Measurements from ENCODE around the gene NLRX1. TPM values are rescaled to one million over a fixed set of nuclear protein-coding genes. Genes with fewer than 3 reads are reported as not detected.
"Not testable (repeated sequence)": the region's sequence is repeated elsewhere in the genome, so short reads cannot be mapped to it uniquely, and the experiment has no call there.

Gene NLRX1
- total RNA-seq, 2 donors from 2014 or later: 13.0 to 14.1 TPM

GRCh38 chr11:119223856-119224255 is 55.3 kb downstream of the NLRX1 start:
- Mint-ChIP-seq H3K9me3 (no peaks in the 10 kb centered on the region), H3K27ac (no peak overlapping the region), H3K27me3 (no peaks in the 10 kb centered on the region), H3K4me1 (ENCODE audit: low read depth in 2 of 2) (peaks cover 21 to 24% of the 10 kb centered on the region in 2 donors), H3K4me3 (no peak overlapping the region), H3K36me3 (no peaks in the 10 kb centered on the region)
- ATAC-seq (no peak), DNase-seq (ENCODE audit: low spot score) (no peak)

GRCh38 chr11:119228535-119229287 is 60.2 kb downstream of the NLRX1 start:
- DNase-seq (ENCODE audit: low spot score); H3K36me3 Mint-ChIP-seq; H3K27me3 Mint-ChIP-seq; H3K9me3 Mint-ChIP-seq; ATAC-seq: not testable (repeated sequence)
- H3K27ac Mint-ChIP-seq: peak overlapping the region; percentile 30 to 36
- peak overlapping the region; percentile 49 for H3K4me3 Mint-ChIP-seq
- peaks cover 28 to 35% of the 10 kb centered on the region in 2 donors for H3K4me1 Mint-ChIP-seq (ENCODE audit: low read depth in 2 of 2)

- Mint-ChIP-seq H3K4me3 (peak overlapping the region; percentile 49), H3K4me1 (ENCODE audit: low read depth in 2 of 2) (peaks cover 25 to 30% of the 10 kb centered on the region in 2 donors), H3K9me3 (no peaks in the 10 kb centered on the region), H3K27me3 (no peaks in the 10 kb centered on the region), H3K36me3 (peaks cover 7% of the 10 kb centered on the region), H3K27ac (peak overlapping the region; percentile 30 to 36)
- DNase-seq (ENCODE audit: low spot score) (no peak), ATAC-seq (no peak)
Observed at GRCh38 chr11:119229288-119229672, 60.8 kb downstream of the NLRX1 start.

GRCh38 chr11:119229741-119230140 is 61.2 kb downstream of the NLRX1 start:
- DNase-seq (ENCODE audit: low spot score) (no peak), ATAC-seq (no peak)
- peaks cover 25 to 27% of the 10 kb centered on the region in 2 donors for H3K4me1 Mint-ChIP-seq (ENCODE audit: low read depth in 2 of 2)
- H3K27ac Mint-ChIP-seq: peak overlapping the region in 1 of 2 donors; percentile 30
- H3K4me3 Mint-ChIP-seq: no peak overlapping the region
- H3K36me3 Mint-ChIP-seq: peaks cover 7% of the 10 kb centered on the region
- no peaks in the 10 kb centered on the region for H3K9me3 Mint-ChIP-seq
- H3K27me3 Mint-ChIP-seq: no peaks in the 10 kb centered on the region

Other genes starting within 250 kb of the NLRX1 start
- 10 to 100 TPM; 33.5 to 62.2 TPM for gene BCL9L, start 242.8 kb upstream of the NLRX1 start, total RNA-seq
- gene UPK2, start 212.4 kb upstream of the NLRX1 start, total RNA-seq: 1 to 10 TPM in 1 of 2 donors, under 1 TPM in 1; 0.64 to 1.1 TPM
- not detected for gene FOXR1, start 197.0 kb upstream of the NLRX1 start, total RNA-seq
- gene CENATAC, start 170.6 kb upstream of the NLRX1 start, total RNA-seq: 10 to 100 TPM; 53.4 to 97.8 TPM
- 100 to 1,000 TPM; 711 to 875 TPM for gene RPS25, start 150.4 kb upstream of the NLRX1 start, total RNA-seq
- gene TRAPPC4, start 150.0 kb upstream of the NLRX1 start, total RNA-seq: 10 to 100 TPM; 76.3 to 82.3 TPM
- 10 to 100 TPM; 20.3 to 32.6 TPM for gene SLC37A4, start 137.8 kb upstream of the NLRX1 start, total RNA-seq
- gene HYOU1, start 111.5 kb upstream of the NLRX1 start, total RNA-seq: 100 to 1,000 TPM; 259 to 333 TPM
- gene VPS11, start 100.9 kb upstream of the NLRX1 start, total RNA-seq: 10 to 100 TPM; 34.7 to 42.0 TPM
- 10 to 100 TPM; 18.0 to 53.9 TPM for gene HMBS, start 83.8 kb upstream of the NLRX1 start, total RNA-seq
- gene DPAGT1, start 66.9 kb upstream of the NLRX1 start, total RNA-seq: 10 to 100 TPM; 51.9 to 96.2 TPM
- gene C2CD2L, start 61.4 kb upstream of the NLRX1 start, total RNA-seq: 10 to 100 TPM; 37.9 to 58.4 TPM
- 10 to 100 TPM; 33.4 to 49.5 TPM for gene HINFP, start 47.1 kb upstream of the NLRX1 start, total RNA-seq
- not detected for gene ABCG4, start 19.7 kb upstream of the NLRX1 start, total RNA-seq
- gene NHERF4, start 16.8 kb downstream of the NLRX1 start, total RNA-seq: under 1 TPM in 1 of 2 donors, not detected in 1; 0.64 TPM
- 10 to 100 TPM; 29.1 to 50.5 TPM for gene CBL, start 37.6 kb downstream of the NLRX1 start, total RNA-seq
- 1 to 10 TPM in 1 of 2 donors, under 1 TPM in 1; 0.74 to 1.7 TPM for gene MCAM, start 148.4 kb downstream of the NLRX1 start, total RNA-seq
- gene RNF26, start 165.8 kb downstream of the NLRX1 start, total RNA-seq: 10 to 100 TPM; 16.6 to 32.5 TPM
- gene C1QTNF5, start 172.2 kb downstream of the NLRX1 start, total RNA-seq: not detected
- not detected for gene MFRP, start 178.0 kb downstream of the NLRX1 start, total RNA-seq
- not detected for gene USP2, start 213.0 kb downstream of the NLRX1 start, total RNA-seq

All from natural killer cell treated with Interleukin-12 subunit alpha and Interleukin-12 subunit beta and Interleukin-15 and Interleukin-18, amount 100 ng/mL, for 72 hours (primary cell).